ENCODE results near the gene NUP98.

Gene NUP98

DNA sequence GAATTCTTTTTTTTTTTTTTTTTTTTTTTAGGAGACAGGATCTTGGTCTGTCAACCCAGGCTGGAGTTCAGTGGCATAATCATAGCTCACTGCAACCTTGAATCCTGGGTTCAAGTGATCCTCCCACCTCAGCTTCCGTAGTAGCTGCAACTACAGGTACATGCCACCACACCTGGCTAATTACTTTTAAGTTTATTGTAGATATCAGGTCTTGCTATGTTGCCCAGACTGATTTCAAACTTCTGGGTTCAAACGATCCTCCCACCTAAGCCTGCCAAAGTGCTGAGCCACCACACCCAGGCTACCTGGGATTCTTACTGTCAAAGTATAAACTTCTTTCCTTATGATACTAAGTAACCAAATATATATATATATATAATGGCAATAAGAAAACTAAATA, 75.3 kb downstream of the NUP98 start:
- Histone ChIP-seq H3K56ac (ENCODE audit: low read length) (no peak overlapping the region), H4K5ac (ENCODE audit: low read length) (no peak overlapping the region), H4K8ac (ENCODE audit: low read depth, low read length) (no peak overlapping the region), H3K4ac (ENCODE audit: low read depth, low read length) (no peak overlapping the region), H2AK5ac (ENCODE audit: low read length) (no peak overlapping the region), H3K36me3 (ENCODE audit: control insufficient read depth, insufficient read depth, low read length) (peaks cover 7% of the 10 kb centered on the region), H3K4me1 (ENCODE audit: control insufficient read depth, low read depth, low read length) (no peaks in the 10 kb centered on the region), H2BK5ac (ENCODE audit: low read length) (no peak overlapping the region), H3K27me3 (ENCODE audit: insufficient read depth, low read length, poor library complexity) (no peaks in the 10 kb centered on the region), H3K9ac (ENCODE audit: low read length) (no peak overlapping the region), H3K18ac (ENCODE audit: low read length) (no peak overlapping the region), H3K4me3 (ENCODE audit: low read length) (no peak overlapping the region), H2BK120ac (ENCODE audit: low read depth, low read length) (no peak overlapping the region), H2BK15ac (replicated peaks; ENCODE audit: low read depth) (no peak overlapping the region), H3K4me2 (ENCODE audit: low read length) (no peak overlapping the region), H3K79me2 (ENCODE audit: control insufficient read depth, insufficient read depth, low read length) (no peaks in the 10 kb centered on the region), H3K23ac (ENCODE audit: low read length) (no peak overlapping the region), H3K79me1 (ENCODE audit: low read length) (peaks cover 1% of the 10 kb centered on the region), H3K27ac (ENCODE audit: low read depth, low read length) (no peak overlapping the region)
- no peak for DNase-seq
- no CpG with 5 or more reads among the region's 2 CpGs for WGBS (ENCODE audit: extremely low coverage, insufficient coverage, low lambda C conversion rate)

DNA sequence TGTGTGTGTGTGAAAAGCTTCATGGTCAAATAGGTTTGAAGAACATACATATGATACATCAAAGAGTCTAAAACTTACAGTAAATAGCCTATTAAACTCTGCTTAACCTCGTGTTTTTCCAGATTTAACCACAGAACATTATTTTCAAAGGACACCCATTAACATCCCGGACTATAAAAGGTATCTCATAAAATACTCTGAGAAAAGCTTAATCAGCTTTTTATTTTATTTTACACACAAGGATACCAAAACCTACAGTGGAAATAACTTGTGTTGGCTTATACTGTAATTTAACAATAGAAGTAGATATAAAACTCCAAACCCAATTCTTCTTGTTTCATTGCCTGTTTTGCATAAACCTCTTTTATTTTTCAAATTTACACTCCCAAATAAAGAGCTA, 76.4 kb downstream of the NUP98 start:
- Histone ChIP-seq H3K36me3 (ENCODE audit: control insufficient read depth, insufficient read depth, low read length) (peaks cover 6% of the 10 kb centered on the region), H3K27me3 (ENCODE audit: insufficient read depth, low read length, poor library complexity) (no peaks in the 10 kb centered on the region), H3K23ac (ENCODE audit: low read length) (no peak overlapping the region), H2AK5ac (ENCODE audit: low read length) (no peak overlapping the region), H3K79me2 (ENCODE audit: control insufficient read depth, insufficient read depth, low read length) (no peaks in the 10 kb centered on the region), H4K5ac (ENCODE audit: low read length) (no peak overlapping the region), H4K8ac (ENCODE audit: low read depth, low read length) (no peak overlapping the region), H3K4ac (ENCODE audit: low read depth, low read length) (no peak overlapping the region), H3K79me1 (ENCODE audit: low read length) (peaks cover 1% of the 10 kb centered on the region), H2BK120ac (ENCODE audit: low read depth, low read length) (no peak overlapping the region), H3K4me1 (ENCODE audit: control insufficient read depth, low read depth, low read length) (no peaks in the 10 kb centered on the region), H2BK5ac (ENCODE audit: low read length) (no peak overlapping the region), H3K56ac (ENCODE audit: low read length) (no peak overlapping the region), H3K18ac (ENCODE audit: low read length) (no peak overlapping the region), H3K9ac (ENCODE audit: low read length) (no peak overlapping the region), H3K4me2 (ENCODE audit: low read length) (no peak overlapping the region), H3K27ac (ENCODE audit: low read depth, low read length) (no peak overlapping the region), H3K4me3 (ENCODE audit: low read length) (no peak overlapping the region), H2BK15ac (replicated peaks; ENCODE audit: low read depth) (no peak overlapping the region)
- DNase-seq: no peak
- no CpG with 5 or more reads among the region's 2 CpGs for WGBS (ENCODE audit: extremely low coverage, insufficient coverage, low lambda C conversion rate)

DNA sequence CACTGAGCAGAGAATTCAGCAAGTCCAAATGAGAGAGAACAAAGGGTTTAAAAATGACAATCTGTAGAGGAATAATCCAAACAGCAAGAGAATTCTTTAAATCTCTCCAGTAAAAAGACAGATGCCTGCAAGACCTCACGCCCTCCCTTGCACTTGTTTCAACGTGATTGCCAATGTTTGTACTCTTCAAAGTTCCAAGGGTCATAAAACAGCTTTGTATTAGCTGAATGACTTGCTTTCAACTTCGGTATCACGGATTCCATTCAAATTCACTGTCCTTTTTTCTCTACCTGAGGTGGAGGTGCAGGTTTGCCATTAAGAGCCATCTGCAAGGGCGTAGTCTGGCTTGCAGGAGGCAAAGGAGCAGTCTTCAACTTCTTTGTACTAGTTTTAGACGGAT, 85.1 kb downstream of the NUP98 start:
- Histone ChIP-seq H2BK15ac (replicated peaks; ENCODE audit: low read depth) (no peak overlapping the region), H3K4ac (ENCODE audit: low read depth, low read length) (no peak overlapping the region), H3K9ac (ENCODE audit: low read length) (no peak overlapping the region), H3K27me3 (ENCODE audit: insufficient read depth, low read length, poor library complexity) (no peaks in the 10 kb centered on the region), H2AK5ac (ENCODE audit: low read length) (no peak overlapping the region), H3K79me1 (ENCODE audit: low read length) (no peaks in the 10 kb centered on the region), H3K4me3 (ENCODE audit: low read length) (no peak overlapping the region), H3K79me2 (ENCODE audit: control insufficient read depth, insufficient read depth, low read length) (no peaks in the 10 kb centered on the region), H3K4me1 (ENCODE audit: control insufficient read depth, low read depth, low read length) (peaks cover 2% of the 10 kb centered on the region), H4K5ac (ENCODE audit: low read length) (no peak overlapping the region), H4K8ac (ENCODE audit: low read depth, low read length) (no peak overlapping the region), H3K23ac (ENCODE audit: low read length) (no peak overlapping the region), H3K18ac (ENCODE audit: low read length) (no peak overlapping the region), H3K4me2 (ENCODE audit: low read length) (no peak overlapping the region), H3K36me3 (ENCODE audit: control insufficient read depth, insufficient read depth, low read length) (peaks cover 2% of the 10 kb centered on the region), H2BK5ac (ENCODE audit: low read length) (no peak overlapping the region), H2BK120ac (ENCODE audit: low read depth, low read length) (no peak overlapping the region), H3K27ac (ENCODE audit: low read depth, low read length) (no peak overlapping the region), H3K56ac (ENCODE audit: low read length) (no peak overlapping the region)
- WGBS (ENCODE audit: extremely low coverage, insufficient coverage, low lambda C conversion rate): no CpG with 5 or more reads among the region's 6 CpGs
- DNase-seq: no peak

DNA sequence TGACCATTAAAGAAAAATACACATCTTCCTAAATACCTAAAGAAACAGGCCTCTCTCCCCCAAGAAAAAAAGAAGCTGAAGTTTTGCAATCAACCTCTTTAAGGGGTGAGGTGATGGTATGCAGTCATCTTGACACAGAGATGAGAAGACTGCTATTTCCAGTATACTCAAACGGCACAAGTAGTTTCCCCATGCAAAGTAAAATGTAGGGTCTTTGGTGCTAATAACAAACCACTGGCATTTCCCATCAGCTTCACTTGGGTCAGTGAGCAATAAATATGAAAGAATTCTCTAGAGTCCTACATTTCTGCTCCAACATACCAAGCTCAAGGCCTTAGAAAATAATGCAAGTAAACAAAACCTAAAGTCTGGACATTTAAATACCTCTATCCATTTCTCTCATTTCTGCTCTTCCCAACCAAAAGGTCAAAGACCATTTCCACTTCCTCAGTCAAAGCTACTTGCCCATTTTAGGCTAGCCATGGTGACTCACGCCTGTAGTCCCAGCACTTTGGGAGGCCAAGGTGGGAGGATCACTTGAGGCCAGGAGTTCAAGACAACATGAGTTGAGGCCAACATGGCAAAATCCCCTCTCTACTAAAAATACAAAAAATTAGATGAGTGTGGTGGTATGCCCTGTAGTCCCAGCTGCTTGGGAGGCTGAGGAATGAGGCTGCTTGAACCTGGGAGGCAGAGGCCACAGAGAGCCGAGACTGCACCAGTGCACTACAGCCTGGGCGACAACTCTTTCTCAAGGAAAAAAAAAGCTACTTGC, 86.7 kb downstream of the NUP98 start:
- WGBS (ENCODE audit: extremely low coverage, insufficient coverage, low lambda C conversion rate): no CpG with 5 or more reads among the region's 4 CpGs
- no peak overlapping the region for H2AK5ac ChIP-seq (ENCODE audit: low read length)
- H4K5ac ChIP-seq (ENCODE audit: low read length): no peak overlapping the region
- no peak overlapping the region for H3K56ac ChIP-seq (ENCODE audit: low read length)
- no peaks in the 10 kb centered on the region for H3K79me2 ChIP-seq (ENCODE audit: control insufficient read depth, insufficient read depth, low read length)
- H3K27me3 ChIP-seq (ENCODE audit: insufficient read depth, low read length, poor library complexity): no peaks in the 10 kb centered on the region
- H2BK5ac ChIP-seq (ENCODE audit: low read length): no peak overlapping the region
- H2BK120ac ChIP-seq (ENCODE audit: low read depth, low read length): no peak overlapping the region
- no peaks in the 10 kb centered on the region for H3K79me1 ChIP-seq (ENCODE audit: low read length)
- H3K4me1 ChIP-seq (ENCODE audit: control insufficient read depth, low read depth, low read length): peaks cover 2% of the 10 kb centered on the region
- no peak overlapping the region for H3K4me3 ChIP-seq (ENCODE audit: low read length)
- H3K4ac ChIP-seq (ENCODE audit: low read depth, low read length): no peak overlapping the region
- DNase-seq: peak; percentile 13
- H3K4me2 ChIP-seq (ENCODE audit: low read length): no peak overlapping the region
- peaks cover 4% of the 10 kb centered on the region for H3K36me3 ChIP-seq (ENCODE audit: control insufficient read depth, insufficient read depth, low read length)
- peak overlapping the region; percentile 34 for H3K27ac ChIP-seq (ENCODE audit: low read depth, low read length)
- no peak overlapping the region for H3K23ac ChIP-seq (ENCODE audit: low read length)
- no peak overlapping the region for H3K18ac ChIP-seq (ENCODE audit: low read length)
- H4K8ac ChIP-seq (ENCODE audit: low read depth, low read length): peak overlapping the region; percentile 56
- no peak overlapping the region for H3K9ac ChIP-seq (ENCODE audit: low read length)
- H2BK15ac ChIP-seq (replicated peaks; ENCODE audit: low read depth): no peak overlapping the region

DNA sequence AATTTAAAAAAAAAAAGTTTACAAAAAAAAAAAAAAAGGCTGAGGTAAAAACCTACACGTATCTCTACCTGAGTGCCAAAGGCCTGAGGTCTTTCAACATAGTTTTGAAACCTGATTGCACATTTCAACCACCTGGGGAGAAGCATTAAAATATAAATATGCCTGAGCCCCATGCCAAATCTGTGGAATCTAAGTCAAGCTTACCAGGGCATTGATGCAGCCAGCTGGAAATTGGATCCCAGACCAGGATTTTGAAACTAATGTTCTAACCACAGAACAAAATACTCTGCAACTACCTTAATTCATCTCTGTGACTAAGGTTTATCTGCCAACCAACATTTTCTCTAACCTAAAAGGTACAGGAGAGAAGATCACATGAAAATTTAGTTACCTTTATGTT, 87.4 kb downstream of the NUP98 start:
- H3K4me3 ChIP-seq (ENCODE audit: low read length): no peak overlapping the region
- H3K79me2 ChIP-seq (ENCODE audit: control insufficient read depth, insufficient read depth, low read length): no peaks in the 10 kb centered on the region
- H3K27ac ChIP-seq (ENCODE audit: low read depth, low read length): no peak overlapping the region
- H3K18ac ChIP-seq (ENCODE audit: low read length): no peak overlapping the region
- no peak overlapping the region for H4K8ac ChIP-seq (ENCODE audit: low read depth, low read length)
- WGBS (ENCODE audit: extremely low coverage, insufficient coverage, low lambda C conversion rate): no CpG with 5 or more reads among the region's 1 CpG
- no peak overlapping the region for H3K56ac ChIP-seq (ENCODE audit: low read length)
- H3K4me2 ChIP-seq (ENCODE audit: low read length): no peak overlapping the region
- no peak overlapping the region for H2BK15ac ChIP-seq (replicated peaks; ENCODE audit: low read depth)
- H3K27me3 ChIP-seq (ENCODE audit: insufficient read depth, low read length, poor library complexity): no peaks in the 10 kb centered on the region
- H3K4ac ChIP-seq (ENCODE audit: low read depth, low read length): no peak overlapping the region
- H2BK5ac ChIP-seq (ENCODE audit: low read length): no peak overlapping the region
- H3K9ac ChIP-seq (ENCODE audit: low read length): no peak overlapping the region
- H3K79me1 ChIP-seq (ENCODE audit: low read length): no peaks in the 10 kb centered on the region
- no peak overlapping the region for H2AK5ac ChIP-seq (ENCODE audit: low read length)
- no peak overlapping the region for H4K5ac ChIP-seq (ENCODE audit: low read length)
- H3K23ac ChIP-seq (ENCODE audit: low read length): no peak overlapping the region
- H3K4me1 ChIP-seq (ENCODE audit: control insufficient read depth, low read depth, low read length): peaks cover 2% of the 10 kb centered on the region
- DNase-seq: peak; percentile 19
- no peak overlapping the region for H2BK120ac ChIP-seq (ENCODE audit: low read depth, low read length)
- H3K36me3 ChIP-seq (ENCODE audit: control insufficient read depth, insufficient read depth, low read length): peaks cover 5% of the 10 kb centered on the region

DNA sequence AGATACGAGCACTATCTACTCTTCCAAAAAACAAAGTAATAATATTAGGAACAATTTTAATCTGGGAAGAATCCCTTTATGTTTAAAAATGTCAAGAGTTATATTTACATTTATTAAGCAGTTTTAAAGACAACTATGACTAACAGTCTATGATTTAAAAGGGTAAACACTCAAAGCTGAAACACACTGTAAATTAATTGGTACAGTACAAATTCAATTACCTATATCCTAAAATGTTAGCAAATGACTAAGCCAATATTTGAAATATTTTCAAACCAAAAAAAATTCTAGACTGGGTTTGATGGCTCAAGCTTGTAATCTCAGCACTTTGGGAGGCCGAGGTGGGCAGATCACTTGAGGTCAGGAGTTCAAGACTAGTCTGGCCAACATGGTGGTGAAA, 90.2 kb downstream of the NUP98 start:
- Histone ChIP-seq H3K56ac (ENCODE audit: low read length) (no peak overlapping the region), H3K27me3 (ENCODE audit: insufficient read depth, low read length, poor library complexity) (no peaks in the 10 kb centered on the region), H3K79me2 (ENCODE audit: control insufficient read depth, insufficient read depth, low read length) (no peaks in the 10 kb centered on the region), H3K4me3 (ENCODE audit: low read length) (no peak overlapping the region), H3K79me1 (ENCODE audit: low read length) (no peaks in the 10 kb centered on the region), H2BK15ac (replicated peaks; ENCODE audit: low read depth) (no peak overlapping the region), H4K5ac (ENCODE audit: low read length) (no peak overlapping the region), H2BK5ac (ENCODE audit: low read length) (no peak overlapping the region), H3K9ac (ENCODE audit: low read length) (no peak overlapping the region), H4K8ac (ENCODE audit: low read depth, low read length) (no peak overlapping the region), H3K23ac (ENCODE audit: low read length) (no peak overlapping the region), H2AK5ac (ENCODE audit: low read length) (no peak overlapping the region), H3K18ac (ENCODE audit: low read length) (no peak overlapping the region), H3K4ac (ENCODE audit: low read depth, low read length) (no peak overlapping the region), H3K36me3 (ENCODE audit: control insufficient read depth, insufficient read depth, low read length) (peaks cover 11% of the 10 kb centered on the region), H3K4me1 (ENCODE audit: control insufficient read depth, low read depth, low read length) (peaks cover 2% of the 10 kb centered on the region), H3K27ac (ENCODE audit: low read depth, low read length) (no peak overlapping the region), H2BK120ac (ENCODE audit: low read depth, low read length) (no peak overlapping the region), H3K4me2 (ENCODE audit: low read length) (no peak overlapping the region)
- no CpG with 5 or more reads among the region's 2 CpGs for WGBS (ENCODE audit: extremely low coverage, insufficient coverage, low lambda C conversion rate)
- DNase-seq: no peak
